HepG2 (cell line): Measurements from ENCODE around the gene SMARCA4. TPM values are rescaled to one million over a fixed set of nuclear protein-coding genes. Genes with fewer than 3 reads are reported as not detected.
A peak's percentile ranks its signal among the peaks of the same experiment; 100 is the strongest.

ENCODE experiments used
- ARID2 ChIP-seq: sonication (generic); formaldehyde crosslinking; IDR thresholded peaks from 2 replicates; pipeline ENCODE4 v1.8.1; 2022; ENCODE audit warnings: mild to moderate bottlenecking, missing genetic modification reagents, borderline replicate concordance
- ATF7 ChIP-seq, 2 experiments: fragments of 450-650 bp in 1 of 2; sonication (generic) in 1 of 2; formaldehyde crosslinking in 1 of 2; IDR thresholded peaks; 2 replicates each; pipeline versions ENCODE4 v1.4.0 to v1.6.1; 2016 to 2020; ENCODE audit warnings: antibody characterized with exemption in 1 of 2, mild to moderate bottlenecking in 1 of 2, missing genetic modification reagents in 1 of 2
- DNMT3B ChIP-seq: conservative IDR thresholded peaks from 2 replicates; pipeline ENCODE4 v1.6.1; 2016; ENCODE audit warnings: missing biosample characterization, control low read depth
- HDAC2 ChIP-seq: sonication (generic); formaldehyde crosslinking; IDR thresholded peaks from 2 replicates; pipeline ENCODE4 v1.4.0; 2020; ENCODE audit warnings: missing genetic modification reagents
- TBX2 ChIP-seq: sonication (generic); formaldehyde crosslinking; IDR thresholded peaks from 2 replicates; pipeline ENCODE4 v1.5.0; 2020; ENCODE audit warnings: missing genetic modification reagents, mild to moderate bottlenecking, borderline replicate concordance
- ZBTB3 ChIP-seq: sonication (generic); formaldehyde crosslinking; IDR thresholded peaks from 2 replicates; pipeline ENCODE4 v1.4.0; 2020; ENCODE audit warnings: low read depth, mild to moderate bottlenecking, moderate library complexity, missing genetic modification reagents, borderline replicate concordance
- ZFP41 ChIP-seq: sonication (generic); formaldehyde crosslinking; IDR thresholded peaks from 2 replicates; pipeline ENCODE4 v1.4.0; 2020; ENCODE audit warnings: mild to moderate bottlenecking, missing genetic modification reagents, borderline replicate concordance
- ZMYM2 ChIP-seq: sonication (generic); formaldehyde crosslinking; IDR thresholded peaks from 2 replicates; pipeline ENCODE4 v1.8.0; 2022; ENCODE audit warnings: mild to moderate bottlenecking, missing genetic modification reagents
- ZNF326 ChIP-seq: sonication (generic); formaldehyde crosslinking; IDR thresholded peaks from 2 replicates; pipeline ENCODE4 v1.4.0; 2020; ENCODE audit warnings: missing genetic modification reagents, borderline replicate concordance
- ZNF383 ChIP-seq: sonication (generic); formaldehyde crosslinking; IDR thresholded peaks from 2 replicates; pipeline ENCODE4 v1.4.0; 2020; ENCODE audit warnings: missing genetic modification reagents, mild to moderate bottlenecking, borderline replicate concordance
- ZNF430 ChIP-seq: sonication (generic); formaldehyde crosslinking; IDR thresholded peaks from 2 replicates; pipeline ENCODE4 v1.9.0; 2021; ENCODE audit warnings: mild to moderate bottlenecking, missing genetic modification reagents
- ZNF781 ChIP-seq: sonication (generic); formaldehyde crosslinking; IDR thresholded peaks from 2 replicates; pipeline ENCODE4 v1.5.1; 2020; ENCODE audit warnings: borderline replicate concordance, mild to moderate bottlenecking, missing genetic modification reagents; ENCODE audit errors: not compliant biosample characterization
- polyA plus RNA-seq, 8 experiments: library from polyadenylated mRNA; depleted of rRNA in 3 of 8; stranded (reverse) in 7 of 8; unstranded in 1 of 8; fragments of >200 nt; fragmentation: Illumina TruSeq in 4 of 8; extraction: Trizol in 4 of 8; gene quantifications; 2 replicates each; pipeline versions ENCODE4 v1.2.1 to v1.2.3, GENCODE V29; 2011 to 2016; ENCODE audit warnings: low read depth in 4 of 8, missing spikeins in 1 of 8, mixed read lengths in 1 of 8; ENCODE audit not compliant: insufficient read depth in 1 of 8
- total RNA-seq, 5 experiments: library from RNA; depleted of rRNA; stranded (reverse); fragments of >200 nt; fragmentation: Illumina TruSeq; extraction: Trizol; gene quantifications; 2 replicates each; pipeline ENCODE4 v1.2.3, GENCODE V29; 2016; ENCODE audit warnings: low read depth in 1 of 5
- TF ChIP-seq, protein P1 (sequence below): sonication (generic); formaldehyde crosslinking; IDR thresholded peaks from 2 replicates; pipeline ENCODE4 v1.4.0; 2020; ENCODE audit warnings: mild to moderate bottlenecking, low read depth, missing genetic modification reagents
- TF ChIP-seq, protein P2 (sequence below): sonication (generic); formaldehyde crosslinking; IDR thresholded peaks from 2 replicates; pipeline ENCODE4 v1.5.0; 2020; ENCODE audit warnings: mild to moderate bottlenecking, missing genetic modification reagents
- TF ChIP-seq, protein P3 (sequence below): sonication (generic); formaldehyde crosslinking; IDR thresholded peaks from 2 replicates; pipeline ENCODE4 v1.4.0; 2020; ENCODE audit warnings: mild to moderate bottlenecking, missing genetic modification reagents

SMARCA4 gene
- total and polyA plus RNA-seq, 2 of the 13 experiments (the other 11 are each of a cell fraction or from before 2014, with no cell fraction given): 25.4 to 45.9 TPM

DNA sequence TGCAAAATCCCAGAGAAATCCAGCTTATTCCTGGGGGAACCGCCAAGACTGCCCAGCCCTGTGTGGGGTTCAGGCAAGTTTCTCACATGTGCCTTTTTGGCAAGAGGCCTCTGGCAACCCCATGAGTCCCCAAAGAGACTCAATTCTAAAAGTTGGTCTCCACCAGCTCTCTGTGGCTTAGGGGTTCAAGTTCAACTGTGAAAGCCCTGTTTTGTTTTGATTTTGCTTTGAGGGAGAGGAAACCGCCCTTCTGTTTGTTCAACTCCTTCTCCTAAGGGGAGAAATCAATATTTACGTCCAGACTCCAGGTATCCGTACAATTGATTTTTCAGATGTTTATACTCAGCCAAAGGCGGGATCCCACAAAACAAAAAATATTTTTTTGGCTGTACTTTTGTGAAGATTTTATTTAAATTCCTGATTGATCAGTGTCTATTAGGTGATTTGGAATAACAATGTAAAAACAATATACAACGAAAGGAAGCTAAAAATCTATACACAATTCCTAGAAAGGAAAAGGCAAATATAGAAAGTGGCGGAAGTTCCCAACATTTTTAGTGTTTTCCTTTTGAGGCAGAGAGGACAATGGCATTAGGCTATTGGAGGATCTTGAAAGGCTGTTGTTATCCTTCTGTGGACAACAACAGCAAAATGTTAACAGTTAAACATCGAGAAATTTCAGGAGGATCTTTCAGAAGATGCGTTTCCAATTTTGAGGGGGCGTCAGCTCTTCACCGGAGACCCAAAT lies 127.8 kb downstream of the SMARCA4 start (continued):
- TF ChIP-seq, protein P1, sequence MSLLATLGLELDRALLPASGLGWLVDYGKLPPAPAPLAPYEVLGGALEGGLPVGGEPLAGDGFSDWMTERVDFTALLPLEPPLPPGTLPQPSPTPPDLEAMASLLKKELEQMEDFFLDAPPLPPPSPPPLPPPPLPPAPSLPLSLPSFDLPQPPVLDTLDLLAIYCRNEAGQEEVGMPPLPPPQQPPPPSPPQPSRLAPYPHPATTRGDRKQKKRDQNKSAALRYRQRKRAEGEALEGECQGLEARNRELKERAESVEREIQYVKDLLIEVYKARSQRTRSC (CRISPR knock-in tag): no peak
- no peak for TF ChIP-seq ZNF326 (CRISPR knock-in tag)
- TF ChIP-seq, protein P2, sequence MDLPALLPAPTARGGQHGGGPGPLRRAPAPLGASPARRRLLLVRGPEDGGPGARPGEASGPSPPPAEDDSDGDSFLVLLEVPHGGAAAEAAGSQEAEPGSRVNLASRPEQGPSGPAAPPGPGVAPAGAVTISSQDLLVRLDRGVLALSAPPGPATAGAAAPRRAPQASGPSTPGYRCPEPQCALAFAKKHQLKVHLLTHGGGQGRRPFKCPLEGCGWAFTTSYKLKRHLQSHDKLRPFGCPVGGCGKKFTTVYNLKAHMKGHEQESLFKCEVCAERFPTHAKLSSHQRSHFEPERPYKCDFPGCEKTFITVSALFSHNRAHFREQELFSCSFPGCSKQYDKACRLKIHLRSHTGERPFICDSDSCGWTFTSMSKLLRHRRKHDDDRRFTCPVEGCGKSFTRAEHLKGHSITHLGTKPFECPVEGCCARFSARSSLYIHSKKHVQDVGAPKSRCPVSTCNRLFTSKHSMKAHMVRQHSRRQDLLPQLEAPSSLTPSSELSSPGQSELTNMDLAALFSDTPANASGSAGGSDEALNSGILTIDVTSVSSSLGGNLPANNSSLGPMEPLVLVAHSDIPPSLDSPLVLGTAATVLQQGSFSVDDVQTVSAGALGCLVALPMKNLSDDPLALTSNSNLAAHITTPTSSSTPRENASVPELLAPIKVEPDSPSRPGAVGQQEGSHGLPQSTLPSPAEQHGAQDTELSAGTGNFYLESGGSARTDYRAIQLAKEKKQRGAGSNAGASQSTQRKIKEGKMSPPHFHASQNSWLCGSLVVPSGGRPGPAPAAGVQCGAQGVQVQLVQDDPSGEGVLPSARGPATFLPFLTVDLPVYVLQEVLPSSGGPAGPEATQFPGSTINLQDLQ (CRISPR knock-in tag): no peak
- no peak for TF ChIP-seq ZNF781 (CRISPR knock-in tag)
- no peak for TF ChIP-seq ZFP41
- 0 out of 2 replicates have a peak, but pooled peaks have one; percentile 23 for TF ChIP-seq ZNF430 (CRISPR knock-in tag)
- TF ChIP-seq ATF7 (IDR thresholded peaks at IDR 0.05): no peak
- no peak for TF ChIP-seq ATF7 (CRISPR knock-in tag; IDR thresholded peaks at IDR 0.05)
- TF ChIP-seq ZBTB3: no peak
- 0 out of 2 replicates have a peak, but pooled peaks have one; percentile 18 for TF ChIP-seq DNMT3B
- no peak for TF ChIP-seq ZNF383
- TF ChIP-seq TBX2: 0 out of 2 replicates have a peak, but pooled peaks have one; percentile 13
- TF ChIP-seq HDAC2 (CRISPR knock-in tag): no peak
- TF ChIP-seq ARID2 (CRISPR knock-in tag): no peak
- TF ChIP-seq, protein P3, sequence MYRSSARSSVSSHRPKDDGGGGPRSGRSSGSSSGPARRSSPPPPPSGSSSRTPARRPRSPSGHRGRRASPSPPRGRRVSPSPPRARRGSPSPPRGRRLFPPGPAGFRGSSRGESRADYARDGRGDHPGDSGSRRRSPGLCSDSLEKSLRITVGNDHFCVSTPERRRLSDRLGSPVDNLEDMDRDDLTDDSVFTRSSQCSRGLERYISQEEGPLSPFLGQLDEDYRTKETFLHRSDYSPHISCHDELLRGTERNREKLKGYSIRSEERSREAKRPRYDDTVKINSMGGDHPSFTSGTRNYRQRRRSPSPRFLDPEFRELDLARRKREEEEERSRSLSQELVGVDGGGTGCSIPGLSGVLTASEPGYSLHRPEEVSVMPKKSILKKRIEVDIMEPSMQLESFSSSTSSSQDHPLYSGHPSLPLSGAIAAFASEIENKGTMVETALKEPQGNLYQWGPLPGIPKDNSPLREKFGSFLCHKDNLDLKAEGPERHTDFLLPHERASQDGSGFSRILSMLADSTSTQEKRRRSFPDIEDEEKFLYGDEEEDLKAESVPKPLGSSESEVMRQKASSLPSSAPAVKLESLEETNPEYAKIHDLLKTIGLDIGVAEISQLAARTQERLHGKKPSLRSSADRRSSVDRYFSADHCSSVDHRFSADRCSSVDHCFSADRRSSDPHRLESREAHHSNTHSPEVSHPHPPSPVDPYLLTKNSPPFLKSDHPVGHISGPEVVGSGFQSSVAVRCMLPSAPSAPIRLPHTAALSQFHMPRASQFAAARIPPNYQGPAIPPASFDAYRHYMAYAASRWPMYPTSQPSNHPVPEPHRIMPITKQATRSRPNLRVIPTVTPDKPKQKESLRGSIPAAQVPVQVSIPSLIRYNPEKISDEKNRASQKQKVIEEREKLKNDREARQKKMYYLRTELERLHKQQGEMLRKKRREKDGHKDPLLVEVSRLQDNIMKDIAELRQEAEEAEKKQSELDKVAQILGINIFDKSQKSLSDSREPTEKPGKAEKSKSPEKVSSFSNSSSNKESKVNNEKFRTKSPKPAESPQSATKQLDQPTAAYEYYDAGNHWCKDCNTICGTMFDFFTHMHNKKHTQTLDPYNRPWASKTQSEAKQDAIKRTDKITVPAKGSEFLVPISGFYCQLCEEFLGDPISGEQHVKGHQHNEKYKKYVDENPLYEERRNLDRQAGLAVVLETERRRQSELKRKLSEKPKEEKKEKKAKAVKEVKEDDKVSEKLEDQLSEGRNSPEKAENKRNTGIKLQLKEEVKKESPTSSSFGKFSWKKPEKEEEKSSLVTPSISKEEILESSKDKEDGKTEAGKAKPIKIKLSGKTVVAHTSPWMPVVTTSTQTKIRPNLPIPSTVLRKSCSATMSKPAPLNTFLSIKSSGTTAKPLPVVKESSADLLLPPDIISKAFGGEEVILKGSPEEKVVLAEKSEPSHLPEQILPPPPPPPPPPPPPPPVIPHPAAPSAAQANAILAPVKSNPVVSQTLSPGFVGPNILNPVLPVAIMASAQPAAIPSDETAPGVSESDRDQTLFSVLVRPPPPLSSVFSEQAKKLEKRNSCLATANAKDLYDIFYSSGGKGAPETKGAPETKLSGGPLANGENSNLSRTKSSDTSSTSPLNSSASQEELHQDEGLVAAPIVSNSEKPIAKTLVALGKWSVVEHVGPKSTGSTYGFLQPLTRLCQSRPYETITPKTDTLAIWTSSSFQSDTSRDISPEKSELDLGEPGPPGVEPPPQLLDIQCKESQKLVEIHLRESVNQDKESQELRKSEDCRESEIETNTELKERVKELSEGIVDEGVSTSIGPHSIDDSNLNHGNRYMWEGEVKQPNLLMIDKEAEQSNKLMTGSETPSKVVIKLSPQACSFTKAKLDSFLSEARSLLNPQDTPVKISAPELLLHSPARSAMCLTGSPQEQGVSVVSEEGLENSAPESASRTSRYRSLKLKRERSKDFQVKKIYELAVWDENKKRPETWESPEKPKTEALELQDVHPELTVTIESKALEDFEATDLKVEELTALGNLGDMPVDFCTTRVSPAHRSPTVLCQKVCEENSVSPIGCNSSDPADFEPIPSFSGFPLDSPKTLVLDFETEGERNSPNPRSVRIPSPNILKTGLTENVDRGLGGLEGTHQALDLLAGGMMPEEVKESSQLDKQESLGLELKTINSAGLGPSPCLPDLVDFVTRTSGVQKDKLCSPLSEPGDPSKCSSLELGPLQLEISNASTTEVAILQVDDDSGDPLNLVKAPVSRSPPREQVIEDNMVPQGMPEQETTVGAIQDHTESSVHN: no peak
- no peak for TF ChIP-seq ZMYM2 (CRISPR knock-in tag)
